ENCODE measurements around the gene DOCK4.

DNA sequence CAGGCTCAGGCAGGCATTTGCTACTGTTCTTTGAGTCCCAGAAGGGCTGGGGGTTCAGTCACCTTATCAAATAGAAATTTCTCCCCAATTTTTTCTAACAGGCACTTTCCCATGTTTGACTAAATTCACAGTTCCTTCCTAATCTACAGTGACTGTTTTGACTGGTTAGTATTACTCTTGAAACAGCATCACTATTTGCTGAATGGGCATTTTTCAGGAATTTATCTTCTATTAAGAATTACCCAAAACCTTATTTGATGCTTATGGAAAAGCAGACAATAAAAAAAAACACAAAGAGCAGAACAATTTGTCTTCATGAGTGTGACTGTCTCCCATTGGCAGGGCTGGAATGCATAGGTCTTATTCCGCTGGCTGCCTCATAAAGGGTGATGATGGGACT is 269.0 kb downstream of the DOCK4 start:
- no peak for TF ChIP-seq POLR2A (IDR thresholded peaks at IDR 0.05)
- TF ChIP-seq, protein P1, sequence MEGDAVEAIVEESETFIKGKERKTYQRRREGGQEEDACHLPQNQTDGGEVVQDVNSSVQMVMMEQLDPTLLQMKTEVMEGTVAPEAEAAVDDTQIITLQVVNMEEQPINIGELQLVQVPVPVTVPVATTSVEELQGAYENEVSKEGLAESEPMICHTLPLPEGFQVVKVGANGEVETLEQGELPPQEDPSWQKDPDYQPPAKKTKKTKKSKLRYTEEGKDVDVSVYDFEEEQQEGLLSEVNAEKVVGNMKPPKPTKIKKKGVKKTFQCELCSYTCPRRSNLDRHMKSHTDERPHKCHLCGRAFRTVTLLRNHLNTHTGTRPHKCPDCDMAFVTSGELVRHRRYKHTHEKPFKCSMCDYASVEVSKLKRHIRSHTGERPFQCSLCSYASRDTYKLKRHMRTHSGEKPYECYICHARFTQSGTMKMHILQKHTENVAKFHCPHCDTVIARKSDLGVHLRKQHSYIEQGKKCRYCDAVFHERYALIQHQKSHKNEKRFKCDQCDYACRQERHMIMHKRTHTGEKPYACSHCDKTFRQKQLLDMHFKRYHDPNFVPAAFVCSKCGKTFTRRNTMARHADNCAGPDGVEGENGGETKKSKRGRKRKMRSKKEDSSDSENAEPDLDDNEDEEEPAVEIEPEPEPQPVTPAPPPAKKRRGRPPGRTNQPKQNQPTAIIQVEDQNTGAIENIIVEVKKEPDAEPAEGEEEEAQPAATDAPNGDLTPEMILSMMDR (IDR thresholded peaks at IDR 0.05) = no peak

Measured in testis (tissue), 2 donors.